Body of pancreas (tissue), 4 donors: ENCODE results near the gene RBM43. TPM values are rescaled to one million over a fixed set of nuclear protein-coding genes. Genes with fewer than 3 reads are reported as not detected.

ENCODE experiments used
- ATAC-seq: fragments of 150-250 bp; one replicate; pipeline ENCODE4 v1.9.1; 2016
- DNase-seq, 4 donors: peaks; one replicate each; pipeline ENCODE4 v3.0.0-alpha.2; 2019
- H3K27ac ChIP-seq, 4 donors: fragments of 200-600 bp; sonication (generic); 1 replicate in 3 of 4; 2 replicates in 1 of 4; pipeline versions ENCODE4 v1.5.1 to v1.6.1; 2016 to 2019; ENCODE audit warnings: mild to moderate bottlenecking in 1 of 4, mixed read lengths in 1 of 4, moderate library complexity in 1 of 4
- H3K27me3 ChIP-seq, 2 donors: fragments of 200-600 bp; sonication (generic); one replicate each; pipeline ENCODE4 v1.6.0; 2016; ENCODE audit warnings: mild to moderate bottlenecking in 1 of 2
- H3K36me3 ChIP-seq, 2 donors: fragments of 200-600 bp; sonication (generic); replicated peaks in 1 of 2; 2 replicates each; pipeline ENCODE4 v1.5.1; 2016; ENCODE audit warnings: low read depth in 2 of 2; ENCODE audit not compliant: insufficient read depth in 1 of 2
- H3K4me1 ChIP-seq: fragments of 200-600 bp; sonication (generic); one replicate; pipeline ENCODE4 v1.6.0; 2016
- H3K4me3 ChIP-seq, 2 donors: fragments of 200-600 bp; sonication (generic); 1 replicate in 1 of 2; 2 replicates in 1 of 2; pipeline ENCODE4 v1.5.1; 2016 to 2019
- H3K9me3 ChIP-seq, 3 donors: fragments of 200-600 bp; sonication (generic); 1 replicate in 2 of 3; 2 replicates in 1 of 3; pipeline ENCODE4 v1.5.1; 2016
- POLR2A ChIP-seq, 3 donors: fragments of 450-650 bp; IDR thresholded peaks; one replicate each; pipeline ENCODE4 v1.6.1; 2016; ENCODE audit warnings: antibody characterized with exemption in 3 of 3, mild to moderate bottlenecking in 2 of 3
- WGBS, 2 donors: methylation state at CpG; one replicate each; pipeline ENCODE4 v1.1.5; 2017; 5-methylcytosine and 5-hydroxymethylcytosine counted together
- intact Hi-C: fragments of 100-400 bp; cut with DNase I; formaldehyde crosslinking; loops from one replicate; pipeline ENCODE4 v1.15.1; 2023
- total RNA-seq, 2 donors: library from RNA; depleted of rRNA; stranded (reverse); fragments of >200 nt; gene quantifications; one replicate each; pipeline ENCODE4 v1.1.0, GENCODE V29; 2016
- TF ChIP-seq, protein P1 (sequence below), 7 experiments: fragments of 450-650 bp in 4 of 7; fragments of 200-600 bp in 3 of 7; sonication (generic) in 3 of 7; IDR thresholded peaks; one replicate each; pipeline ENCODE4 v1.5.1; 2016 to 2019; ENCODE audit warnings: antibody characterized with exemption in 7 of 7

Gene RBM43
- total RNA-seq, 2 donors from 2014 or later = 3.6 to 5.2 TPM

DNA sequence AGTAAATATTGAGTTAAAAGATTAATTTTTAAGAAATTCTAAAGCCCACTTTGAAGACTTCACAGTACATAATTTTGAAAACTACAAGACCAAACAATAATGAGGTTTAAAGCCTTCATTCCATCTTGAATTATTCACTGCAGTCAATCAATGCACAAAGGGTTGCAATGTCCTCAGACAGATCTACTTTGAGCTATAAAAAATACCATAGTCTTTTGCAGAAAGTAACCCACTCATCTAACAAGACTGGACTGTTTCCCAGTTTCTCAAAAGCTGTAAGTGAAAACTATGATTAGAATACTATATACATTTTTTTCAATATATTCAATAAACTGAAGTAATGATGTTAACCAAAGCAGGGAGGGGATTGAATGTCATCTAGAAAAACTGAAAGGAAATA is 10.2 kb upstream of the RBM43 start:
- peaks cover 4% of the 10 kb centered on the region for H3K4me1 ChIP-seq
- H3K4me3 ChIP-seq = no peak overlapping the region
- no peak for ATAC-seq
- intact Hi-C loops = no loop called here
- no peaks in the 10 kb centered on the region for H3K9me3 ChIP-seq
- TF ChIP-seq, protein P1, sequence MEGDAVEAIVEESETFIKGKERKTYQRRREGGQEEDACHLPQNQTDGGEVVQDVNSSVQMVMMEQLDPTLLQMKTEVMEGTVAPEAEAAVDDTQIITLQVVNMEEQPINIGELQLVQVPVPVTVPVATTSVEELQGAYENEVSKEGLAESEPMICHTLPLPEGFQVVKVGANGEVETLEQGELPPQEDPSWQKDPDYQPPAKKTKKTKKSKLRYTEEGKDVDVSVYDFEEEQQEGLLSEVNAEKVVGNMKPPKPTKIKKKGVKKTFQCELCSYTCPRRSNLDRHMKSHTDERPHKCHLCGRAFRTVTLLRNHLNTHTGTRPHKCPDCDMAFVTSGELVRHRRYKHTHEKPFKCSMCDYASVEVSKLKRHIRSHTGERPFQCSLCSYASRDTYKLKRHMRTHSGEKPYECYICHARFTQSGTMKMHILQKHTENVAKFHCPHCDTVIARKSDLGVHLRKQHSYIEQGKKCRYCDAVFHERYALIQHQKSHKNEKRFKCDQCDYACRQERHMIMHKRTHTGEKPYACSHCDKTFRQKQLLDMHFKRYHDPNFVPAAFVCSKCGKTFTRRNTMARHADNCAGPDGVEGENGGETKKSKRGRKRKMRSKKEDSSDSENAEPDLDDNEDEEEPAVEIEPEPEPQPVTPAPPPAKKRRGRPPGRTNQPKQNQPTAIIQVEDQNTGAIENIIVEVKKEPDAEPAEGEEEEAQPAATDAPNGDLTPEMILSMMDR (IDR thresholded peaks at IDR 0.05) = no peak
- peaks cover 0 to 11% of the 10 kb centered on the region in 2 donors for H3K36me3 ChIP-seq
- no peak for DNase-seq
- no peaks in the 10 kb centered on the region for H3K27me3 ChIP-seq
- no peak overlapping the region for H3K27ac ChIP-seq

DNA sequence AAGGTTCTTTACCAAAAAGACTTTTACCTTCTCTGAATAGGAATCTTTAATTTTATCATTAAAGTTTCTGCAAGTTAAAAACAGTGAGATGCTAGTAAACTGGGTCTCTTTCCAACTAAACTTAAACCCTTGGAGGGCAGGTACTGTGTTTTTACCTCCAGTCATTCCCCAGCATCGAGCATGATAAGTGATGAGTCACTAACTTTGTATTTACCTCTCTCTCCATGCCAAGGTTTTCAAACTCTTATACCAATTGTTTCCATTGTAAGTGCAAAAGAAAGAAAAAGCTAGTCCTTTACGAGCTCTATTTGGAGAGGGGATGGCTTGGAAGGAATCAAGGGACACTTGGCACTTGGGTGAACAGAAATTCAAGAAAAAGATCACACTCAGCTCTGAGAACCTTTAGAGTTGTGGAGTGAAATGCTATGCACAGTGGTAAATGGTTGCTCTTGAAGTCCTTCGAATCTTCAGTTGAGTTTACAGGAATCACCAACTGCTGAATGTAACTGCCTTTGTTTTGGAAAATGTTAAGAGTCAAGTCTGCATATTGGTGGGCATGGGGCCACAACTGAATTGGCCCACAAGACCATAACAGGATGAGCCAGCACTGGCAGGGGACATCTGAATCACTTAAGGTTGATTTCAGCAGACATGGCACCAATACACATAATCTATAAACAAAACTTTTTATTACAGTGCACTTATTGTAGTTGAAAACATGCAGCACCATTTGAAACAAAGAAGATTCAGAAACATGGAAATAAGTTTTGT is 8.3 kb upstream of the RBM43 start:
- intact Hi-C loops = no loop called here
- 62 to 74% methylated on average over 3 of the region's 3 CpGs for WGBS, 2 donors
- peaks cover 0 to 11% of the 10 kb centered on the region in 2 donors for H3K36me3 ChIP-seq
- H3K27ac ChIP-seq = no peak overlapping the region
- no peaks in the 10 kb centered on the region for H3K9me3 ChIP-seq
- H3K4me1 ChIP-seq = peaks cover 4% of the 10 kb centered on the region
- no peaks in the 10 kb centered on the region for H3K27me3 ChIP-seq
- no peak overlapping the region for H3K4me3 ChIP-seq
- no peak for TF ChIP-seq POLR2A (IDR thresholded peaks at IDR 0.05)
- TF ChIP-seq, protein P1 (IDR thresholded peaks at IDR 0.05) = no peak
- DNase-seq (no peak), ATAC-seq (no peak)

DNA sequence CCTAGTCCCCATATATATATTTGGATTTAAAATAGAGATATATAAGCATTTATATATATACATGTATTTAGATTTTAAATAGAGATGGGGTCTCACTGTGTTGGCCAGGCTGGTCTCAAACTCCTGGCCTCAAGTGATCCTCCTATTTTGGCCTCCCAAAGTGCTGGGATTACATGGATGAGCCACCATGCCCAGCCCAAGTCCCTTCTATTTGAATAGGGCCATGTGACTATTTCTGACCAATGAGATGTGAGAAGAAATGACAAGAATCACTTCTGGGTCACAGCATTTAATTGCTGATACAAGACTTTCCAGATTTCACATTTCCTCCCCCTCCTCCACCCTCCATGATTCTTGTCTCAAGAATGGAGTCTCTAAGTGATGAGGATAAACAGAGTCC is 6.4 kb upstream of the RBM43 start:
- no peak for ATAC-seq
- Histone ChIP-seq H3K27ac (no peak overlapping the region), H3K9me3 (no peaks in the 10 kb centered on the region), H3K27me3 (no peaks in the 10 kb centered on the region), H3K4me3 (no peak overlapping the region), H3K36me3 (peaks cover 0 to 11% of the 10 kb centered on the region in 2 donors), H3K4me1 (peaks cover 11% of the 10 kb centered on the region)
- TF ChIP-seq, protein P1 (IDR thresholded peaks at IDR 0.05) = no peak
- no peak for TF ChIP-seq POLR2A (IDR thresholded peaks at IDR 0.05)
- intact Hi-C loops = no loop called here
- DNase-seq = no peak

DNA sequence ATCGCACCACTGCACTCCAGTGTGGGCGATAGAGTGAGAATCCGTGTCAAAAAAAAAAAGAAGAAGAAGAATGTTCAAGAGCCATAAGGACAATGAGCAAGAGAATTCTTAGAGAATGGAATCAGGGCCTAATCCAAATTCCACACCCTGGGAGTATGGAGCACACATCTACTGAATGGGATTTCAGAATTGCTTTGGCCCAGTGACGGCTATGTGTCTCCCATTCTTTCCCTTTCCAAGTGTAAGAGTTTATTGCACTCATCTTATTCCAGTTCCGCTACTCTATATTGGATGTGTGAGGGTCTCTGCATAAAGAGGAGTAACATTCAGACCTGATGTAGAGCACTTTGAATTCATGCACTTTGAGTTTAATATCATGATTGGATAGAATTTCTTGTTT is 5.9 kb upstream of the RBM43 start:
- Histone ChIP-seq H3K36me3 (peaks cover 0 to 9% of the 10 kb centered on the region in 2 donors), H3K27me3 (no peaks in the 10 kb centered on the region), H3K9me3 (no peaks in the 10 kb centered on the region), H3K27ac (no peak overlapping the region), H3K4me1 (peaks cover 14% of the 10 kb centered on the region), H3K4me3 (no peak overlapping the region)
- intact Hi-C loops = no loop called here
- no peak for TF ChIP-seq POLR2A (IDR thresholded peaks at IDR 0.05)
- TF ChIP-seq, protein P1 (IDR thresholded peaks at IDR 0.05) = no peak
- 94 to 96% methylated on average over 5 of the region's 5 CpGs for WGBS, 2 donors
- DNase-seq = no peak
- no peak for ATAC-seq

DNA sequence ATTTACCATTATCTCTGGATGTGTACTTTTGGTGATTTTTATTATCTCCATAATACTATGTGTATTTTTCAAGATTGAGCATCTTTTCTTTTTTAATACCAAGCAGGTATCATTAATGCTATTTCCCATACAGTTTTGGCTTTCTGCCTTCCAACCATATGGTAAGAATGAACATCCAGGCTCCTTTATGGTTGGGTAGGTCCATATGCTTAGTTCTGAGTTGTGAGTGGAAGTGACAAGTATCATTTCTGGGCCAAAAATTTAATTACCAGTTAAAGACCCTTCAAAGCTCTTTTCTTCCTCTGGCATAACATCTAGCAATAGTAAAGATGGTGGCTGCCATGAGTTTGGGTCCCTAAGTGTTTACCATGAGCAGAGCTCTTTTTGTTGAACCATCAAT is 4.3 kb upstream of the RBM43 start:
- Histone ChIP-seq H3K4me1 (peaks cover 21% of the 10 kb centered on the region), H3K4me3 (no peak overlapping the region), H3K9me3 (no peaks in the 10 kb centered on the region), H3K27me3 (no peaks in the 10 kb centered on the region), H3K27ac (no peak overlapping the region), H3K36me3 (peaks cover 0 to 9% of the 10 kb centered on the region in 2 donors)
- DNase-seq (no peak), ATAC-seq (no peak)
- intact Hi-C loops = no loop called here
- TF ChIP-seq, protein P1 (IDR thresholded peaks at IDR 0.05) = no peak
- TF ChIP-seq POLR2A (IDR thresholded peaks at IDR 0.05) = no peak
